ENCODE measurements around the gene PYGB. TPM values are rescaled to one million over a fixed set of nuclear protein-coding genes. Genes with fewer than 3 reads are reported as not detected.
A peak's percentile ranks its signal among the peaks of the same experiment; 100 is the strongest.

Gene PYGB
- total and polyA plus RNA-seq, 4 donors = 37.9 to 143 (median 94.0) TPM

DNA sequence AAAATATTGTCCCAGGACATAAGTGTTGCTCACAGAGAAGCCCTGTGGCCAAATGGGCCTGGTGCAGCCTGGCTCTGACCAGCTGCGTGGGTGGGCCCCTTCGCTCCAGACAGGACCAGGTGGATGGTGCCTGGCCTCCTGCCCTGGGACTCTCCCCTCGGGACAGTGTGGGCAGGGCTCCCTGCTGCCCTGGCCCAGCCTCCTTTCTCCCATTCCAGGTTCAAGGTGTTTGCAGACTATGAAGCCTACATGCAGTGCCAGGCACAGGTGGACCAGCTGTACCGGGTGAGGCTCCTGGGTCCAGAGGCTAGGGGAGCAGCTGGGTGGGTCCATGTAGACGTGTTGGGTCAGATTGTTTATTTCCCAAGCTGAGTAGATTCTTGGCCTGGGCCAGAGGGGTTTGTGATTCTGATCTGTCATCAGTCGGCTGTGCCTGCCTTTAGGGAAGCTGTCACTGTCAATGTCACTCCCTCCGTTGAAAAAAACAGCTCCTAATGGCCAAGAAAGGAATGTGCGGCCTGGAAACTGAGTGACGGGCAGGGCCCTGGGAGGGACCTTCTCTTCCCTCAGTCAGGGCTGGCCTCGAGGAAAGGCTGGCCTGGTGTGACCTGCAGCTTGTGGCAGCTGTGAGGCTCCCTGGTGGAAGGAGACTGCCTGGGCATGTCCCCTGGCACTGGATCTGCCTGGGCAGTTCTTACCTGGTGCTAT is 47.7 kb downstream of the PYGB start:
- H3K27ac ChIP-seq (ENCODE audit: low read depth in 1 of 2, low read length in 2 of 2) = peak overlapping the region in 1 of 2 donors; percentile 43
- peak in 1 of 2 donors; percentile 79 for DNase-seq
- intact Hi-C loops (cut with DNase I) = loop anchor here (2.0 to 10.0 kb wide), 6 partner anchors 38 to 301 kb away; partner anchors contain the start of genes APMAP (in 1 of the 2) and ENTPD6 (in 1 of the 2)

DNA sequence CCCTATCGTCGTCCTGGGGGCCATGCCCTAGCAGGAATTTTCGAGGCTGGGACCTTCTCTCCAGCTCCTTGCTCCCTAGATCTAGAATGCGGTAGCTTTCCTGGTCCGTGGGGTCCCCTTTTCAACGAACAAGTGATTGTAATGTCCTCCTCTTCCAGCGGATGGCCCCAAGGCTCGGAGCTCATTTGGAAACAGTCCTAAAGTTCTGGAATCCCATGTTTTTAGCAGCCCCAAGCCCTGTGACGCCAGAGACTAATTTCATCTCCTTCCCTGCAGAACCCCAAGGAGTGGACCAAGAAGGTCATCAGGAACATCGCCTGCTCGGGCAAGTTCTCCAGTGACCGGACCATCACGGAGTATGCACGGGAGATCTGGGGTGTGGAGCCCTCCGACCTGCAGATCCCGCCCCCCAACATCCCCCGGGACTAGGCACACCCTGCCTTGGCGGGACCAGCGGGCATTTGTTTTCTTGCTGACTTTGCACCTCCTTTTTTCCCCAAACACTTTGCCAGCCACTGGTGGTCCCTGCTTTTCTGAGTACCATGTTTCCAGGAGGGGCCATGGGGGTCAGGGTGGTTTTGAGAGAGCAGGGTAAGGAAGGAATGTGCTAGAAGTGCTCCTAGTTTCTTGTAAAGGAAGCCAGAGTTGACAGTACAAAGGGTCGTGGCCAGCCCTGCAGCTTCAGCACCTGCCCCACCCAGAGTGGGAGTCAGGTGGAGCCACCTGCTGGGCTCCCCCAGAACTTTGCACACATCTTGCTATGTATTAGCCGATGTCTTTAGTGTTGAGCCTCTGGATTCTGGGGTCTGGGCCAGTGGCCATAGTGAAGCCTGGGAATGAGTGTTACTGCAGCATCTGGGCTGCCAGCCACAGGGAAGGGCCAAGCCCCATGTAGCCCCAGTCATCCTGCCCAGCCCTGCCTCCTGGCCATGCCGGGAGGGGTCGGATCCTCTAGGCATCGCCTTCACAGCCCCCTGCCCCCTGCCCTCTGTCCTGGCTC is 48.5 kb downstream of the PYGB start:
- 64 to 65% methylated on average over 24 of the region's 24 CpGs for WGBS, 2 donors
- Histone ChIP-seq H3K36me3 (ENCODE audit: control insufficient read depth in 1 of 2, insufficient read depth in 2 of 2, low read length in 1 of 2) (peaks cover 0 to 3% of the 10 kb centered on the region in 2 donors), H3K4me1 (ENCODE audit: control insufficient read depth in 1 of 2, insufficient read depth in 2 of 2, low read length in 2 of 2) (no peaks in the 10 kb centered on the region), H3K4me3 (ENCODE audit: low read length in 2 of 2) (no peak overlapping the region), H3K27me3 (ENCODE audit: control insufficient read depth in 1 of 2, insufficient read depth in 2 of 2, low read length in 1 of 2) (no peaks in the 10 kb centered on the region), H3K9me3 (ENCODE audit: control insufficient read depth, low read length) (no peaks in the 10 kb centered on the region), H3K27ac (ENCODE audit: low read depth in 1 of 2, low read length in 2 of 2) (peak overlapping the region in 1 of 2 donors; percentile 8)
- DNase-seq (no peak), ATAC-seq (ENCODE audit: low FRiP score) (no peak)
- intact Hi-C loops (cut with DNase I) = loop anchor here (2.0 to 10.0 kb wide), 6 partner anchors 39 to 302 kb away; partner anchors contain the start of genes APMAP (in 1 of the 2) and ENTPD6 (in 1 of the 2)

More for the DNA sequence above, 47.7 kb downstream of the PYGB start:
- Histone ChIP-seq H3K4me1 (ENCODE audit: control insufficient read depth in 1 of 2, insufficient read depth in 2 of 2, low read length in 2 of 2) (no peaks in the 10 kb centered on the region), H3K4me3 (ENCODE audit: low read length in 2 of 2) (no peak overlapping the region), H3K9me3 (ENCODE audit: control insufficient read depth, low read length) (no peaks in the 10 kb centered on the region), H3K27me3 (ENCODE audit: control insufficient read depth in 1 of 2, insufficient read depth in 2 of 2, low read length in 1 of 2) (no peaks in the 10 kb centered on the region), H3K36me3 (ENCODE audit: control insufficient read depth in 1 of 2, insufficient read depth in 2 of 2, low read length in 1 of 2) (peaks cover 0 to 6% of the 10 kb centered on the region in 2 donors)
- ATAC-seq (ENCODE audit: low FRiP score) = peak; percentile 36
- WGBS, 2 donors = 13 to 18% methylated on average over 10 of the region's 10 CpGs

DNA sequence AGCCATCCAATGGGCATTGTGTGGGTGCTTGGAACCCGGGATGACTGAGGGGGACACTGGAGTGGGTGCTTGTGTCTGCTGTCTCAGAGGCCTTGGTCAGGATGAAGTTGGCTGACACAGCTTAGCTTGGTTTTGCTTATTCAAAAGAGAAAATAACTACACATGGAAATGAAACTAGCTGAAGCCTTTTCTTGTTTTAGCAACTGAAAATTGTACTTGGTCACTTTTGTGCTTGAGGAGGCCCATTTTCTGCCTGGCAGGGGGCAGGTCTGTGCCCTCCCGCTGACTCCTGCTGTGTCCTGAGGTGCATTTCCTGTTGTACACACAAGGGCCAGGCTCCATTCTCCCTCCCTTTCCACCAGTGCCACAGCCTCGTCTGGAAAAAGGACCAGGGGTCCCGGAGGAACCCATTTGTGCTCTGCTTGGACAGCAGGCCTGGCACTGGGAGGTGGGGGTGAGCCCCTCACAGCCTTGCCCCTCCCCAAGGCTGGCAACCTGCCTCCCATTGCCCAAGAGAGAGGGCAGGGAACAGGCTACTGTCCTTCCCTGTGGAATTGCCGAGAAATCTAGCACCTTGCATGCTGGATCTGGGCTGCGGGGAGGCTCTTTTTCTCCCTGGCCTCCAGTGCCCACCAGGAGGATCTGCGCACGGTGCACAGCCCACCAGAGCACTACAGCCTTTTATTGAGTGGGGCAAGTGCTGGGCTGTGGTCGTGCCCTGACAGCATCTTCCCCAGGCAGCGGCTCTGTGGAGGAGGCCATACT is 49.4 kb downstream of the PYGB start:
- Histone ChIP-seq H3K36me3 (ENCODE audit: control insufficient read depth in 1 of 2, insufficient read depth in 2 of 2, low read length in 1 of 2) (no peaks in the 10 kb centered on the region), H3K4me3 (ENCODE audit: low read length in 2 of 2) (no peak overlapping the region), H3K4me1 (ENCODE audit: control insufficient read depth in 1 of 2, insufficient read depth in 2 of 2, low read length in 2 of 2) (no peaks in the 10 kb centered on the region), H3K27ac (ENCODE audit: low read depth in 1 of 2, low read length in 2 of 2) (no peak overlapping the region), H3K9me3 (ENCODE audit: control insufficient read depth, low read length) (no peaks in the 10 kb centered on the region), H3K27me3 (ENCODE audit: control insufficient read depth in 1 of 2, insufficient read depth in 2 of 2, low read length in 1 of 2) (no peaks in the 10 kb centered on the region)
- intact Hi-C loops (cut with DNase I) = loop anchor here (2.0 to 10.0 kb wide), 6 partner anchors 40 to 303 kb away; partner anchors contain the start of genes APMAP (in 1 of the 2) and ENTPD6 (in 1 of the 2)
- DNase-seq = no peak
- ATAC-seq (ENCODE audit: low FRiP score) = no peak
- WGBS, 2 donors = 75 to 78% methylated on average over 10 of the region's 10 CpGs

DNA sequence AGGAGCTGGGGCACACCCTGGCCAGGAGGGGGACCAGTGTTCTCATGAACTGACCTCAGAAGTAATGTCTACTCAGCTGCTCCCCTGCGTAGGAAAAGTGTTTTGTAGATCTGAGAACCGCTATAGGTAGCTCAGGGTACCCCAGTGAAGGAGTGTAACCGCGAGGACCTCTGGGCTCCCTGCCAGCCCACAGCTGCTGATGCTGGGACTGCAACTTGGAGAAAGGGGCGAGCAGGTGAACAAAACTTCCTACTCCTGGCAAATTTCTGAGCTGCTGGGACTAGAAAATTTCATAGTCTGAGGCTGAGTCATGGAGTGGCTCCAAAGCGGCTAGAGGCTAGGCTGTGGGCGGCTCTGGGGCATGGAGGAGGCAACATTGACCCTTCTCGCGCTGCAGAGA is 51.9 kb downstream of the PYGB start:
- intact Hi-C loops (cut with DNase I) = loop anchor here (5.0 to 10.0 kb wide), 4 partner anchors 43 to 305 kb away; partner anchors contain the start of genes APMAP (in 1 of the 2) and ENTPD6 (in 1 of the 2)
- no peaks in the 10 kb centered on the region for H3K4me1 ChIP-seq (ENCODE audit: control insufficient read depth in 1 of 2, insufficient read depth in 2 of 2, low read length in 2 of 2)
- no peaks in the 10 kb centered on the region for H3K9me3 ChIP-seq (ENCODE audit: control insufficient read depth, low read length)
- no peak overlapping the region for H3K27ac ChIP-seq (ENCODE audit: low read depth in 1 of 2, low read length in 2 of 2)
- peaks cover 0 to 3% of the 10 kb centered on the region in 2 donors for H3K36me3 ChIP-seq (ENCODE audit: control insufficient read depth in 1 of 2, insufficient read depth in 2 of 2, low read length in 1 of 2)
- WGBS, 2 donors = 78 to 81% methylated on average over 9 of the region's 9 CpGs
- no peak overlapping the region for H3K4me3 ChIP-seq (ENCODE audit: low read length in 2 of 2)
- DNase-seq (no peak), ATAC-seq (ENCODE audit: low FRiP score) (no peak)
- H3K27me3 ChIP-seq (ENCODE audit: control insufficient read depth in 1 of 2, insufficient read depth in 2 of 2, low read length in 1 of 2) = no peaks in the 10 kb centered on the region

DNA sequence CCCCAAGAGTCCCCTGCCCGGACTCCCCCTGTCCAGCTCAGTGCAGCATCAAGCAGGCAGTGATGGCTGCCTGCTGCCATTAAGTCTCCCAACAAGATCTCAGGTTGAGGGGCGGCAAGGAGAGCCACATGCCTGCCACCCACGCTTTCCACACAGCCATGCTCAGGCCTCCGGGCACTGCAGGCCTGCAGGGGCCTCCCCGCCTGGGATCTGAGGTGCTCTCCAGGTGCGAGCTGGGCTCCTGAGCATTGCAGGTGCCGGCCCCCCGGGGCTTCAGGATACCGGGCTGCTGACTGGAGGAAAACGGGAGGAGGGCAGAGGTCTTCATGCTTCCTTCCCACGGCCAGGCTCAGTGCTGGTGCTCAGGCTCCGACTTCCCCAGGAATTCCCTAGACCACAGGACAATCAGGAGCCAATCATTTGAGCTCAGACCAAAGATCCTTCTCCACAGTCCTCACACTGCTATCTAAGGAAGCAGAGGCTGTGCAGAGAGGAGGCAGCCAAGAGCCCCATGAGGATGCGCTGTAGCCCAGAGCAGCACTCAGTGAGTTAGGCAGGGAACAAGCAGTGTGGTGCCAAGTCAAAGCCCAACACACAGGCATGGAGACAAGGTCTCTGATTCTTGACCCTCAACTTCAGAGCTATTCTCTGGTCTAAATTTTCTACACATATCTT is 52.7 kb downstream of the PYGB start:
- Histone ChIP-seq H3K4me1 (ENCODE audit: control insufficient read depth in 1 of 2, insufficient read depth in 2 of 2, low read length in 2 of 2) (no peaks in the 10 kb centered on the region), H3K9me3 (ENCODE audit: control insufficient read depth, low read length) (no peaks in the 10 kb centered on the region), H3K27me3 (ENCODE audit: control insufficient read depth in 1 of 2, insufficient read depth in 2 of 2, low read length in 1 of 2) (no peaks in the 10 kb centered on the region), H3K27ac (ENCODE audit: low read depth in 1 of 2, low read length in 2 of 2) (no peak overlapping the region), H3K4me3 (ENCODE audit: low read length in 2 of 2) (no peak overlapping the region), H3K36me3 (ENCODE audit: control insufficient read depth in 1 of 2, insufficient read depth in 2 of 2, low read length in 1 of 2) (peaks cover 0 to 3% of the 10 kb centered on the region in 2 donors)
- intact Hi-C loops (cut with DNase I) = no loop called here
- ATAC-seq (ENCODE audit: low FRiP score) (no peak), DNase-seq (no peak)
- WGBS, 2 donors = 73 to 74% methylated on average over 13 of the region's 13 CpGs

DNA sequence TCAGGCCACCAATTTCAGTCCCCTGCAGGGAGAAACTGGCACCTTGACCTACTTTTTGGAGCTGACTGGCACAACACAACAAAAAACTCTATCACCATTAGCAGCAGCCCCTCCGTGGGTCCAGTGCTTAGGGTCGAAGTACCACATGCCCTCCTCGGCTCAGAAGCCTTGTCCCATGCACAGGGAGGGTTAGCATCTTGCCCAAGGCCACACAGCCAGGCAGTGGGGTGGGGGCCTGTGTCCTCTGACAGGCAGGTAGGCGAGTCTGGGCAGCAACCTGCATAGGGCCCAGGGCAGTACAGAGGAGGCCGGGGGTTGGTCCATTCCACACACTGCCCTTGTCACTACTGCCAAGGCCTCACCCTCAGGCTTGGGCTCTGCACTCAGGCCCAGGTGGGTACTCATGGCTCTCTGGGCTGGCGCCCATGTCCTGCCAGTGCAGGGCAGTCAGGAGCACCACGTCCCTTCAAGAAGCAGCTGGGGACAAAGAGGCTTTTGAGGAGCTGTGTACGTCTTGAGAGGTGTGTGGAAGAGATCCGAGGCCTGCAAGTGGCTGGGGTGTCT is 53.6 kb downstream of the PYGB start:
- Histone ChIP-seq H3K36me3 (ENCODE audit: control insufficient read depth in 1 of 2, insufficient read depth in 2 of 2, low read length in 1 of 2) (peaks cover 0 to 3% of the 10 kb centered on the region in 2 donors), H3K4me1 (ENCODE audit: control insufficient read depth in 1 of 2, insufficient read depth in 2 of 2, low read length in 2 of 2) (no peaks in the 10 kb centered on the region), H3K27ac (ENCODE audit: low read depth in 1 of 2, low read length in 2 of 2) (no peak overlapping the region), H3K4me3 (ENCODE audit: low read length in 2 of 2) (no peak overlapping the region), H3K9me3 (ENCODE audit: control insufficient read depth, low read length) (no peaks in the 10 kb centered on the region), H3K27me3 (ENCODE audit: control insufficient read depth in 1 of 2, insufficient read depth in 2 of 2, low read length in 1 of 2) (no peaks in the 10 kb centered on the region)
- DNase-seq (no peak), ATAC-seq (ENCODE audit: low FRiP score) (no peak)
- intact Hi-C loops (cut with DNase I) = no loop called here
- WGBS, 2 donors = 81% methylated on average over 9 of the region's 9 CpGs

DNA sequence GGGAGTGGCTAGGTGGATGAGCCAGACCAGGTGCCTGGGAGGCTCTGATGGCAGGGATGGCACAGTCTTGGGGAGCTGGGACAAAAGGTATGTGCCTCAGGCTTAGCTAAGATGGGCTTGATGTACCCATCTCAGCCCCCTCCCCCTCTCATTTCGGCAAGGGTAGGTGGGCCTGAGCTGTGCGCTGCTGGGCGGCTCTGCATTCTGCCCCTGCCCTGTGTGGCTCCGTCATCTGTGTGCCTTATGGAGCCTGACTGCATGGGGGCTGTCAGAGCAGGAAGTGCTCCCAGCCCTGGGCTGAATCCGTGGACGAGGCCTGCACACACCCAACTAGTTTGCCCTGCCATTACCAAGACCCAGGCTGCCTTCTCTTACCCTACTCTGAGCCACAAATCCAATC is 54.7 kb downstream of the PYGB start:
- H3K27me3 ChIP-seq (ENCODE audit: control insufficient read depth in 1 of 2, insufficient read depth in 2 of 2, low read length in 1 of 2) = no peaks in the 10 kb centered on the region
- no peaks in the 10 kb centered on the region for H3K9me3 ChIP-seq (ENCODE audit: control insufficient read depth, low read length)
- H3K4me3 ChIP-seq (ENCODE audit: low read length in 2 of 2) = no peak overlapping the region
- no peaks in the 10 kb centered on the region for H3K4me1 ChIP-seq (ENCODE audit: control insufficient read depth in 1 of 2, insufficient read depth in 2 of 2, low read length in 2 of 2)
- intact Hi-C loops (cut with DNase I) = no loop called here
- no peak overlapping the region for H3K27ac ChIP-seq (ENCODE audit: low read depth in 1 of 2, low read length in 2 of 2)
- peaks cover 0 to 3% of the 10 kb centered on the region in 2 donors for H3K36me3 ChIP-seq (ENCODE audit: control insufficient read depth in 1 of 2, insufficient read depth in 2 of 2, low read length in 1 of 2)
- 87 to 90% methylated on average over 6 of the region's 6 CpGs for WGBS, 2 donors
- DNase-seq (no peak), ATAC-seq (ENCODE audit: low FRiP score) (no peak)
